Measurements from ENCODE around the gene TMEM43.
"Not testable (repeated sequence)": the region's sequence is repeated elsewhere in the genome, so short reads cannot be mapped to it uniquely, and the experiment has no call there.

The TMEM43 gene

DNA sequence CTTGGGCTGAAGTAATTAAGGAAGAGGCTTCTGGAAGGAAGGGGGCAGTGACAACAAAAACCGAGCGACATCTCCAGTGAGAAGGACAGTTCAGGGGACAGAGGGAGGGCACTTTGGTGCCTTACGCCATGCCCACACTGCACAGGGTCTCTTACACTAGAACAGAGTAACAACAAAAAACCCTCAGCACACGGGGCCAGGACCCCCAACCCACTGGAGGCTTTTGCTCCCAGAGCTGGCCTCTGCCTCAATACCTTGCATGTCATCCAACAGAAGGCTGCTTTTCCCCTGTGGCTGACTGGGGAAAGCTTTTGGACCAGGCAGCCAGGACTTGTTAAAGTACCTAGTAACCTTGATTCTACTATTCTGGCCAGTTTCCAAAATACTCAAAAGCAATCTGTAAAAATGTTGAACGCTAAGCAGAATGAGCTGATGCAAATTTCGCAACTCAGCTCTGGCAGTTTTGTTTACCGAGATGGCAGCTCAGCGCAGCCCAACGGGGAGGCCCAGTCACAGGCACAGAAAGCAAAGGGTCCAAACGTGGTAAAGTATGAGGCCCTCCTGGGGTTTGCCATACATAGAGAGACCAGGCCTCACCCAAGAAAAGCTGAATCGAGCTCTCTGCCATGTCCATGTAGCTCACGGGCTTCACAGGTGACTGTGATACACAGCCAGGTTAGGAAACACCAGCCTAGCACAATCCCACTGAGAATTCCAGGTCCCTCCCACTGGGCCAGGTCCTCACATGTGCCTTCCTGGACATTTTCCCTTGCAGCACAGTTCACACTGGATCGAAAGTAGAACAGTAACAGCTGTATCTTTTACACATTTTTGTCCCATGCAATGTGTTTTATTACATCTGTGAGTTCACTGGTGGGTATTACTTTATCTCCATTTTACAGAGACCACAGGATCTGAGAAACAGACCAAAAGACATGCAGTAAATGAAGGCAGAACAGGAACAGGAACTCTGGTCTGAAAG is 6.2 kb upstream of the TMEM43 start:
- H3K27me3 ChIP-seq (ENCODE audit: low read depth, low read length) = no peaks in the 10 kb centered on the region
- peaks cover 73% of the 10 kb centered on the region for H3K79me2 ChIP-seq (ENCODE audit: low read length)
- H3K9ac ChIP-seq (ENCODE audit: low read length) = no peak overlapping the region
- H4K20me1 ChIP-seq (ENCODE audit: insufficient read depth, low read length) = no peaks in the 10 kb centered on the region
- TF ChIP-seq, protein P1, sequence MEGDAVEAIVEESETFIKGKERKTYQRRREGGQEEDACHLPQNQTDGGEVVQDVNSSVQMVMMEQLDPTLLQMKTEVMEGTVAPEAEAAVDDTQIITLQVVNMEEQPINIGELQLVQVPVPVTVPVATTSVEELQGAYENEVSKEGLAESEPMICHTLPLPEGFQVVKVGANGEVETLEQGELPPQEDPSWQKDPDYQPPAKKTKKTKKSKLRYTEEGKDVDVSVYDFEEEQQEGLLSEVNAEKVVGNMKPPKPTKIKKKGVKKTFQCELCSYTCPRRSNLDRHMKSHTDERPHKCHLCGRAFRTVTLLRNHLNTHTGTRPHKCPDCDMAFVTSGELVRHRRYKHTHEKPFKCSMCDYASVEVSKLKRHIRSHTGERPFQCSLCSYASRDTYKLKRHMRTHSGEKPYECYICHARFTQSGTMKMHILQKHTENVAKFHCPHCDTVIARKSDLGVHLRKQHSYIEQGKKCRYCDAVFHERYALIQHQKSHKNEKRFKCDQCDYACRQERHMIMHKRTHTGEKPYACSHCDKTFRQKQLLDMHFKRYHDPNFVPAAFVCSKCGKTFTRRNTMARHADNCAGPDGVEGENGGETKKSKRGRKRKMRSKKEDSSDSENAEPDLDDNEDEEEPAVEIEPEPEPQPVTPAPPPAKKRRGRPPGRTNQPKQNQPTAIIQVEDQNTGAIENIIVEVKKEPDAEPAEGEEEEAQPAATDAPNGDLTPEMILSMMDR (IDR thresholded peaks at IDR 0.05; ENCODE audit: low read depth, low read length) = no peak
- TF ChIP-seq EZH2phosphoT487 (IDR thresholded peaks at IDR 0.05; ENCODE audit: low read depth) = no peak
- H3K9me3 ChIP-seq (ENCODE audit: insufficient read depth, low read length) = no peaks in the 10 kb centered on the region
- H3K36me3 ChIP-seq (replicated peaks; ENCODE audit: low read depth, low read length) = peaks cover 78% of the 10 kb centered on the region
- H3K4me1 ChIP-seq (ENCODE audit: low read length) = peaks cover 27% of the 10 kb centered on the region
- H2AFZ ChIP-seq (ENCODE audit: low read depth, low read length) = no peak overlapping the region
- H3K27ac ChIP-seq (ENCODE audit: low read length) = no peak overlapping the region
- H3K4me2 ChIP-seq (ENCODE audit: low read length) = no peak overlapping the region
- no peak overlapping the region for H3K4me3 ChIP-seq (ENCODE audit: low read length)

DNA sequence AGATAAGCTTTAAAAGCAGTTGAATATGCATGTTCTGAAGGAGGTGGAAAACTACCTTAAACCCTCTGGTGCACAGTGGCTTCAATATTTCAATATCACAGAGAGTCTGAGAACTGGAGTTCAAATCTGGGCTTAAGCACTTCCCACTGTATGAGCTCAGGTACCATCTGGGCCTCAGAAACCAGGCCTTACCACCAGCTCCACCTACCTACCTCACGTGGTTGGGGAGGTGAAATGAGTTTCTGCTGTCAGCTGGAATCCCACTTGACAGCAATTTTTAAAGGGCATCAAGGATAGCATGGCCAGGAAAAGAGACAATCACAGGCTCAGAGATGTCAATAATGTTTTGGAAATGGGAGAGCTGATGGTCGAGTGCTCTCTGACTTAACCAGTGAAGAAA is 5.2 kb upstream of the TMEM43 start:
- no peak overlapping the region for H2AFZ ChIP-seq (ENCODE audit: low read depth, low read length)
- no peak overlapping the region for H3K9ac ChIP-seq (ENCODE audit: low read length)
- H3K4me1 ChIP-seq (ENCODE audit: low read length) = peaks cover 18% of the 10 kb centered on the region
- no peak overlapping the region for H3K27ac ChIP-seq (ENCODE audit: low read length)
- H4K20me1 ChIP-seq (ENCODE audit: insufficient read depth, low read length) = no peaks in the 10 kb centered on the region
- TF ChIP-seq, protein P1 (IDR thresholded peaks at IDR 0.05; ENCODE audit: low read depth, low read length) = no peak
- TF ChIP-seq EZH2phosphoT487 (IDR thresholded peaks at IDR 0.05; ENCODE audit: low read depth) = no peak
- peaks cover 69% of the 10 kb centered on the region for H3K36me3 ChIP-seq (replicated peaks; ENCODE audit: low read depth, low read length)
- H3K4me2 ChIP-seq (ENCODE audit: low read length) = no peak overlapping the region
- H3K9me3 ChIP-seq (ENCODE audit: insufficient read depth, low read length) = no peaks in the 10 kb centered on the region
- no peaks in the 10 kb centered on the region for H3K27me3 ChIP-seq (ENCODE audit: low read depth, low read length)
- peaks cover 82% of the 10 kb centered on the region for H3K79me2 ChIP-seq (ENCODE audit: low read length)
- no peak overlapping the region for H3K4me3 ChIP-seq (ENCODE audit: low read length)

DNA sequence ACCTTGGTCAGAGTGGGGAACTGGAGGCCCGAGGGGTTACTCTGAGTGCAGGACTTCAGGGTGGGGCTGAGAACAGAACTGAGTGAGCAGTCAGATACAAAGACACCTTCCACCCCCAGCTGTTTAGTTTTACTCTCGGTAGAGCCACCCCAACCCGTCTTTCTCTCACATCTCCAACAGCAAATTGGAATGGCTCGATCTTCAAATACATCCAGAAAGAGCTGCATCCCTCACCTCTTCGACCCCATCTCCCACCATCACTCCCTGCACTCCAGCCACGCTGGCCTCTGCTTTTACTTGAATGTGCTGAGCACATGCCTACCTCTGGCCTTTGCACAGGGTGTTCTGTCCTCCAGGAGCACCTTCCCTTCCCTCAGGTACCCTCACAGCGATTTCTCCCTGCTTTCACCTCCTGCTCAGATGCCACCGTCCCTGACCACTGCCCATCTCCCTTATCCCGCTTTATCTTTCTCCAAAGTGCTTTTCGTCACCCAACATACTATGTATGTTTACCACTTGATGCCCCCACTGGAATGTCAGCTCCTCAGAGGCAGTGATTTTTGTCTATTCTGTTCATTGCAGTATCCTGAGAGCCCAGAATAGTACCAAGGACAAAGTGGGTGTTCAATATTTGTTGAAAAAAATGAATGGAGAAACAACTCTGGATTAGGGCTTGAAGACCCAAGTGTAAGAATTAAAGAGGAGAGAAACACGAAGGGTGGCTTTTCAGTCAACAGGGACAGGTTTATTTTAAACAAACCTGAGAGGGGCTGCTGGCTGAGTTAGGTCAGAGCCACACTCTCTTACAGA is 4.5 kb upstream of the TMEM43 start:
- no peak overlapping the region for H3K27ac ChIP-seq (ENCODE audit: low read length)
- H3K4me3 ChIP-seq (ENCODE audit: low read length) = no peak overlapping the region
- no peaks in the 10 kb centered on the region for H3K9me3 ChIP-seq (ENCODE audit: insufficient read depth, low read length)
- H3K36me3 ChIP-seq (replicated peaks; ENCODE audit: low read depth, low read length) = peaks cover 63% of the 10 kb centered on the region
- H3K79me2 ChIP-seq (ENCODE audit: low read length) = peaks cover 87% of the 10 kb centered on the region
- no peaks in the 10 kb centered on the region for H4K20me1 ChIP-seq (ENCODE audit: insufficient read depth, low read length)
- H3K9ac ChIP-seq (ENCODE audit: low read length) = no peak overlapping the region
- TF ChIP-seq, protein P1 (IDR thresholded peaks at IDR 0.05; ENCODE audit: low read depth, low read length) = no peak
- no peak for TF ChIP-seq EZH2phosphoT487 (IDR thresholded peaks at IDR 0.05; ENCODE audit: low read depth)
- H3K4me2 ChIP-seq (ENCODE audit: low read length) = no peak overlapping the region
- H2AFZ ChIP-seq (ENCODE audit: low read depth, low read length) = no peak overlapping the region
- no peaks in the 10 kb centered on the region for H3K27me3 ChIP-seq (ENCODE audit: low read depth, low read length)
- H3K4me1 ChIP-seq (ENCODE audit: low read length) = peaks cover 14% of the 10 kb centered on the region

DNA sequence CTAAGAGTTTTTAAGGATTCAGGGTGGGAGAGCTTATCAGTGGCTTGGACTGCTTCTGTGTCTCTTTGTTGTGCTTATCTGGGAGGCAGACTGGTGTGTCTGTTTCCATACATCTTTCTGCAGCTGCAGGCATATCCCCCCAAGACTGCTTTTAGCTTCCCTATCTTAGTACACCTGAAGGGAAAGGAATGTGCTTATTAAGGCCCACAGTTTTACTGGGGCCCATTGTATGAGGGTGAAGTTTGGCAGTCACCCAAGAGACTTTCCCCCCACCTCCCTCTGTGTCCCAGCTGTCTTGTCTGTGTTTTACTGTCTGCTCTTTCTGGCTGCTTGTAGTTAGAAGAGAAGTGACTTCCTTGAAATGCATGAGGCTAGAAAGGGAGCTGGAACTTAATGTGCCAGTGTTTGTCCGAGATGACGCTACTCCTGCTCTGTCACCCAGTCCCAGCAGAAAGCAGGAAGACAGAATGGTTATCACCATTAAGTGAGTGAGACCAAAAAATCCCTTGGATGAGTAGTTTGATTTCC is 3.9 kb upstream of the TMEM43 start:
- H3K79me2 ChIP-seq (ENCODE audit: low read length) = peaks cover 94% of the 10 kb centered on the region
- H2AFZ ChIP-seq (ENCODE audit: low read depth, low read length) = not testable (repeated sequence)

More for the DNA sequence above, 3.9 kb upstream of the TMEM43 start:
- peaks cover 56% of the 10 kb centered on the region for H3K36me3 ChIP-seq (replicated peaks; ENCODE audit: low read depth, low read length)
- not testable (repeated sequence) for H3K27me3 ChIP-seq (ENCODE audit: low read depth, low read length); H3K4me3 ChIP-seq (ENCODE audit: low read length); H3K9ac ChIP-seq (ENCODE audit: low read length); H4K20me1 ChIP-seq (ENCODE audit: insufficient read depth, low read length); H3K27ac ChIP-seq (ENCODE audit: low read length); H3K9me3 ChIP-seq (ENCODE audit: insufficient read depth, low read length); H3K4me2 ChIP-seq (ENCODE audit: low read length)
- H3K4me1 ChIP-seq (ENCODE audit: low read length) = peaks cover 16% of the 10 kb centered on the region
